Small intestine (tissue), 7 donors: Measurements from ENCODE around the gene CELF1. TPM values are rescaled to one million over a fixed set of nuclear protein-coding genes. Genes with fewer than 3 reads are reported as not detected.

Experiments used
- DNase-seq, 2 donors: peaks; one replicate each; pipeline versions ENCODE4 v3.0.0 to v3.0.0-alpha.2; 2013
- FAIRE-seq: peaks from 2 replicates; lab custom pipeline; 2012; peaks lifted over from hg19 to GRCh38; lab: Jason Lieb, UNC
- H3K27ac ChIP-seq, 3 donors: one replicate each; pipeline ENCODE4 v1.5.1; 2013; ENCODE audit warnings: low read length in 2 of 3, mild to moderate bottlenecking in 2 of 3, control low read depth in 1 of 3, inconsistent platforms in 1 of 3, low read depth in 1 of 3, moderate library complexity in 1 of 3
- H3K27me3 ChIP-seq, 3 donors: one replicate each; pipeline ENCODE4 v1.6.1; 2013; ENCODE audit warnings: low read length in 3 of 3, inconsistent platforms in 1 of 3; ENCODE audit not compliant: control insufficient read depth in 3 of 3, insufficient read depth in 3 of 3
- H3K36me3 ChIP-seq, 3 donors: one replicate each; pipeline ENCODE4 v1.6.1; 2013; ENCODE audit warnings: low read length in 3 of 3, inconsistent platforms in 1 of 3, low read depth in 1 of 3, mild to moderate bottlenecking in 1 of 3, moderate library complexity in 1 of 3; ENCODE audit not compliant: control insufficient read depth in 3 of 3, insufficient read depth in 2 of 3
- H3K4me1 ChIP-seq, 3 donors: one replicate each; pipeline ENCODE4 v1.6.1; 2013; ENCODE audit warnings: low read length in 2 of 3, inconsistent platforms in 1 of 3, low read depth in 1 of 3, mild to moderate bottlenecking in 1 of 3, moderate library complexity in 1 of 3; ENCODE audit not compliant: control insufficient read depth in 3 of 3, insufficient read depth in 2 of 3
- H3K4me3 ChIP-seq, 3 donors: one replicate each; pipeline ENCODE4 v1.5.1; 2013; ENCODE audit warnings: low read length in 3 of 3, control low read depth in 1 of 3, inconsistent platforms in 1 of 3, low read depth in 1 of 3, mild to moderate bottlenecking in 1 of 3, moderate library complexity in 1 of 3
- H3K9me3 ChIP-seq, 2 donors: one replicate each; pipeline ENCODE4 v1.6.1; 2013; ENCODE audit warnings: low read depth in 1 of 2, low read length in 1 of 2; ENCODE audit not compliant: control insufficient read depth in 2 of 2, insufficient read depth in 1 of 2
- WGBS, 3 donors: extraction: QIAGEN DNeasy Blood & Tissue Kit; methylation state at CpG; one replicate each; pipeline ENCODE4 v1.1.7; 2013; 5-methylcytosine and 5-hydroxymethylcytosine counted together
- polyA plus RNA-seq, 4 donors: library from polyadenylated mRNA; stranded (reverse) in 3 of 4; unstranded in 1 of 4; fragments of 200-250 nt in 3 of 4; fragments of 120-200 nt in 1 of 4; gene quantifications; one replicate each; pipeline versions ENCODE4 v1.2.1 to v1.2.3, GENCODE V29; 2013
- donor health status: healthy with polysubstance abuse.
- donor health status: control.
- donor health status: control.
- donor health status: Bipolar disorder and iron deficiency.
- donor health status: healthy.

Gene CELF1
- polyA plus RNA-seq, 4 donors: 16.5 to 69.5 (median 27.0) TPM

- H3K27ac ChIP-seq: no peak overlapping the region
- WGBS, 3 donors: 68 to 79% (median 76%) methylated on average over 4 of the region's 4 CpGs
- no peak for FAIRE-seq
Observed at GRCh38 chr11:47592251-47592650, 39.3 kb upstream of the CELF1 start.

GRCh38 chr11:47591764-47592163 lies 38.8 kb upstream of the CELF1 start:
- H3K36me3 ChIP-seq: peaks cover 0 to 13% (median 0%) of the 10 kb centered on the region in 3 donors
- H3K4me1 ChIP-seq: peaks cover 0 to 30% (median 0%) of the 10 kb centered on the region in 3 donors
- no peak overlapping the region for H3K27ac ChIP-seq
- H3K4me3 ChIP-seq: no peak overlapping the region
- H3K9me3 ChIP-seq: no peaks in the 10 kb centered on the region
- no peak for DNase-seq
- FAIRE-seq: no peak
- H3K27me3 ChIP-seq: peaks cover 0 to 40% (median 10%) of the 10 kb centered on the region in 3 donors
- 38 to 45% (median 41%) methylated on average over 7 of the region's 7 CpGs for WGBS, 3 donors

More at GRCh38 chr11:47592251-47592650, 39.3 kb upstream of the CELF1 start:
- H3K4me1 ChIP-seq: peaks cover 0 to 29% (median 0%) of the 10 kb centered on the region in 3 donors
- no peak overlapping the region for H3K4me3 ChIP-seq
- DNase-seq: no peak
- H3K27me3 ChIP-seq: peaks cover 0 to 40% (median 10%) of the 10 kb centered on the region in 3 donors
- H3K36me3 ChIP-seq: peaks cover 0 to 9% (median 0%) of the 10 kb centered on the region in 3 donors
- no peaks in the 10 kb centered on the region for H3K9me3 ChIP-seq

GRCh38 chr11:47589977-47590861 lies 37.3 kb upstream of the CELF1 start:
- DNase-seq: peak in 1 of 2 donors; percentile 79

GRCh38 chr11:47589584-47589976 lies 36.6 kb upstream of the CELF1 start:
- Histone ChIP-seq H3K4me1 (peaks cover 0 to 30% (median 0%) of the 10 kb centered on the region in 3 donors), H3K36me3 (peaks cover 0 to 34% (median 0%) of the 10 kb centered on the region in 3 donors), H3K27ac (peak overlapping the region in 1 of 3 donors; percentile 22), H3K27me3 (peaks cover 0 to 30% (median 10%) of the 10 kb centered on the region in 3 donors), H3K9me3 (no peaks in the 10 kb centered on the region), H3K4me3 (peak overlapping the region in 1 of 3 donors; percentile 50)
- no peak for FAIRE-seq
- DNase-seq: no peak
- 45 to 64% (median 53%) methylated on average over 45 to 51 of the region's 51 CpGs for WGBS, 3 donors

More at GRCh38 chr11:47589977-47590861, 37.3 kb upstream of the CELF1 start:
- Histone ChIP-seq H3K4me3 (peak overlapping the region in 1 of 3 donors; percentile 50), H3K9me3 (no peaks in the 10 kb centered on the region), H3K27me3 (peaks cover 0 to 36% (median 10%) of the 10 kb centered on the region in 3 donors), H3K4me1 (peaks cover 0 to 30% (median 0%) of the 10 kb centered on the region in 3 donors), H3K36me3 (peaks cover 0 to 28% (median 0%) of the 10 kb centered on the region in 3 donors), H3K27ac (peak overlapping the region in 1 of 3 donors; percentile 22)
- FAIRE-seq: no peak
- WGBS, 3 donors: 57 to 70% (median 57%) methylated on average over 109 to 122 of the region's 122 CpGs

- peaks cover 0 to 25% (median 8%) of the 10 kb centered on the region in 3 donors for H3K27me3 ChIP-seq
- peaks cover 0 to 27% (median 0%) of the 10 kb centered on the region in 3 donors for H3K4me1 ChIP-seq
- peaks cover 0 to 39% (median 2%) of the 10 kb centered on the region in 3 donors for H3K36me3 ChIP-seq
- no peak overlapping the region for H3K27ac ChIP-seq
- H3K4me3 ChIP-seq: peak overlapping the region in 1 of 3 donors; percentile 50
- DNase-seq (no peak), FAIRE-seq (no peak)
- 61 to 80% (median 80%) methylated on average over 11 of the region's 11 CpGs for WGBS, 3 donors
- no peaks in the 10 kb centered on the region for H3K9me3 ChIP-seq
Observed at GRCh38 chr11:47589118-47589517, 36.2 kb upstream of the CELF1 start.

- FAIRE-seq (no peak), DNase-seq (peak; percentile 44 to 80)
- 29 to 52% (median 39%) methylated on average over 11 to 14 of the region's 14 CpGs for WGBS, 3 donors
- H3K36me3 ChIP-seq: peaks cover 0 to 52% (median 10%) of the 10 kb centered on the region in 3 donors
- peak overlapping the region in 1 of 3 donors; percentile 3 for H3K4me3 ChIP-seq
- H3K9me3 ChIP-seq: no peaks in the 10 kb centered on the region
- H3K27me3 ChIP-seq: peaks cover 0 to 13% (median 0%) of the 10 kb centered on the region in 3 donors
- H3K4me1 ChIP-seq: peaks cover 0 to 21% (median 0%) of the 10 kb centered on the region in 3 donors
- H3K27ac ChIP-seq: peak overlapping the region in 1 of 3 donors; percentile 74
Observed at GRCh38 chr11:47587723-47588326, 34.9 kb upstream of the CELF1 start.

GRCh38 chr11:47587039-47587716 lies 34.2 kb upstream of the CELF1 start:
- Histone ChIP-seq H3K4me1 (peaks cover 0 to 21% (median 0%) of the 10 kb centered on the region in 3 donors), H3K9me3 (no peaks in the 10 kb centered on the region), H3K4me3 (no peak overlapping the region), H3K27me3 (peaks cover 0 to 6% (median 0%) of the 10 kb centered on the region in 3 donors), H3K27ac (peak overlapping the region in 1 of 3 donors; percentile 74), H3K36me3 (peaks cover 0 to 58% (median 15%) of the 10 kb centered on the region in 3 donors)
- no peak for FAIRE-seq
- WGBS, 3 donors: 61 to 67% (median 67%) methylated on average over 6 of the region's 6 CpGs
- DNase-seq: no peak
